Stimulated activated naive B cell treated with anti-CD40 and anti-IgM and Interleukin-4, amounts not matched to agents 10 μg/mL and 1 μg/mL and 100 μg/mL, for 72 hours (primary cell): ENCODE measurements around the gene RPP21.
"Not testable (repeated sequence)": the region's sequence is repeated elsewhere in the genome, so short reads cannot be mapped to it uniquely, and the experiment has no call there.

ENCODE experiments used
- ATAC-seq, 2 donors: fragments of 150-1000 bp; cut with Tn5 transposase; replicated peaks; 2 replicates each; pipeline ENCODE4 v1.10.0; 2021; ENCODE audit warnings: moderate library complexity in 1 of 2
- DNase-seq: peaks from one replicate; pipeline ENCODE4 v3.0.0; 2021
- H3K27ac Mint-ChIP-seq: one replicate; pipeline ENCODE4 v1.8.0; 2022; ENCODE audit warnings: mild to moderate bottlenecking, mixed read lengths
- H3K27me3 Mint-ChIP-seq, 2 donors: one replicate each; pipeline ENCODE4 v1.8.0; 2022; ENCODE audit warnings: mixed read lengths in 2 of 2
- H3K36me3 Mint-ChIP-seq, 2 donors: one replicate each; pipeline ENCODE4 v1.8.0; 2022; ENCODE audit warnings: mixed read lengths in 2 of 2, mild to moderate bottlenecking in 1 of 2
- H3K4me1 Mint-ChIP-seq, 2 donors: one replicate each; pipeline ENCODE4 v1.8.0; 2022; ENCODE audit warnings: mixed read lengths in 2 of 2, mild to moderate bottlenecking in 1 of 2
- H3K4me3 Mint-ChIP-seq, 2 donors: one replicate each; pipeline ENCODE4 v1.8.0; 2022; ENCODE audit warnings: mild to moderate bottlenecking in 2 of 2, mixed read lengths in 2 of 2, moderate library complexity in 1 of 2
- H3K9me3 Mint-ChIP-seq, 2 donors: one replicate each; pipeline ENCODE4 v1.8.0; 2022; ENCODE audit warnings: mixed read lengths in 2 of 2, mild to moderate bottlenecking in 1 of 2

The RPP21 gene

GRCh38 chr6:30345852-30346251 lies 896 bp downstream of the RPP21 start:
- Mint-ChIP-seq H3K36me3 (peaks cover 22 to 41% of the 10 kb centered on the region in 2 donors), H3K4me1 (peaks cover 34 to 57% of the 10 kb centered on the region in 2 donors), H3K27me3 (no peaks in the 10 kb centered on the region), H3K4me3 (peak overlapping the region; percentile 90 to 92), H3K9me3 (no peaks in the 10 kb centered on the region), H3K27ac (no peak overlapping the region)
- DNase-seq (no peak), ATAC-seq (no peak)

- DNase-seq (no peak), ATAC-seq (peak in 1 of 2 donors; percentile 27)
- Mint-ChIP-seq H3K27me3 (peaks cover 0 to 8% of the 10 kb centered on the region in 2 donors), H3K9me3 (no peaks in the 10 kb centered on the region), H3K27ac (no peak overlapping the region), H3K4me3 (peak overlapping the region; percentile 64 to 71), H3K36me3 (peaks cover 19 to 22% of the 10 kb centered on the region in 2 donors), H3K4me1 (peaks cover 39 to 65% of the 10 kb centered on the region in 2 donors)
These were observed 4.0 kb downstream of the RPP21 start for GRCh38 chr6:30348957-30349356.

- Mint-ChIP-seq H3K4me1 (peaks cover 35 to 59% of the 10 kb centered on the region in 2 donors), H3K27ac (no peak overlapping the region), H3K4me3 (no peak overlapping the region), H3K27me3 (peaks cover under 1 to 11% of the 10 kb centered on the region in 2 donors), H3K9me3 (no peaks in the 10 kb centered on the region), H3K36me3 (peaks cover 16 to 20% of the 10 kb centered on the region in 2 donors)
- no peak for ATAC-seq
- no peak for DNase-seq
These were observed 4.6 kb downstream of the RPP21 start for GRCh38 chr6:30349421-30350177.

- H3K36me3 Mint-ChIP-seq, result peaks cover 16 to 20% of the 10 kb centered on the region in 2 donors
- no peak overlapping the region for H3K27ac Mint-ChIP-seq
- H3K27me3 Mint-ChIP-seq, result peaks cover 7 to 20% of the 10 kb centered on the region in 2 donors
- no peaks in the 10 kb centered on the region for H3K9me3 Mint-ChIP-seq
- peaks cover 32 to 54% of the 10 kb centered on the region in 2 donors for H3K4me1 Mint-ChIP-seq
- no peak for ATAC-seq
- H3K4me3 Mint-ChIP-seq, result no peak overlapping the region
- no peak for DNase-seq
These were observed 5.6 kb downstream of the RPP21 start for GRCh38 chr6:30350524-30350923.

GRCh38 chr6:30352550-30352949 lies 7.6 kb downstream of the RPP21 start:
- Mint-ChIP-seq H3K27me3 (peaks cover 7 to 31% of the 10 kb centered on the region in 2 donors), H3K4me3 (no peak overlapping the region), H3K36me3 (peaks cover 4 to 8% of the 10 kb centered on the region in 2 donors), H3K9me3 (no peaks in the 10 kb centered on the region), H3K27ac (no peak overlapping the region), H3K4me1 (peaks cover 24 to 47% of the 10 kb centered on the region in 2 donors)
- DNase-seq, result no peak
- no peak for ATAC-seq

- Mint-ChIP-seq H3K4me1 (peaks cover 14 to 27% of the 10 kb centered on the region in 2 donors), H3K27me3 (peaks cover 24 to 52% of the 10 kb centered on the region in 2 donors), H3K4me3 (no peak overlapping the region), H3K36me3 (peaks cover 0 to 1% of the 10 kb centered on the region in 2 donors), H3K27ac (no peak overlapping the region), H3K9me3 (no peaks in the 10 kb centered on the region)
- ATAC-seq (no peak), DNase-seq (no peak)
These were observed 10.3 kb downstream of the RPP21 start for GRCh38 chr6:30355281-30355680.

GRCh38 chr6:30356536-30356935 lies 11.6 kb downstream of the RPP21 start:
- peaks cover 34 to 64% of the 10 kb centered on the region in 2 donors for H3K27me3 Mint-ChIP-seq
- H3K36me3 Mint-ChIP-seq, result no peaks in the 10 kb centered on the region
- no peak overlapping the region for H3K27ac Mint-ChIP-seq
- no peak overlapping the region for H3K4me3 Mint-ChIP-seq
- DNase-seq (no peak), ATAC-seq (no peak)
- peaks cover 6 to 15% of the 10 kb centered on the region in 2 donors for H3K4me1 Mint-ChIP-seq
- H3K9me3 Mint-ChIP-seq, result no peaks in the 10 kb centered on the region

- Mint-ChIP-seq H3K4me1 (peaks cover 6 to 13% of the 10 kb centered on the region in 2 donors), H3K27me3 (peaks cover 43 to 73% of the 10 kb centered on the region in 2 donors), H3K36me3 (peaks cover 0 to 2% of the 10 kb centered on the region in 2 donors), H3K4me3 (peak overlapping the region; percentile 85 to 89), H3K27ac (no peak overlapping the region), H3K9me3 (peaks cover 3 to 4% of the 10 kb centered on the region in 2 donors)
- ATAC-seq, result peak; percentile 92 to 93
- DNase-seq, result peak; percentile 37
These were observed 13.0 kb downstream of the RPP21 start for GRCh38 chr6:30357678-30358540.

- H3K9me3 Mint-ChIP-seq, result peaks cover 3 to 4% of the 10 kb centered on the region in 2 donors
- H3K4me3 Mint-ChIP-seq, result no peak overlapping the region
- H3K27ac Mint-ChIP-seq, result no peak overlapping the region
- H3K27me3 Mint-ChIP-seq, result peaks cover 43 to 63% of the 10 kb centered on the region in 2 donors
- DNase-seq, result no peak
- no peak for ATAC-seq
- peaks cover 0 to 2% of the 10 kb centered on the region in 2 donors for H3K36me3 Mint-ChIP-seq
- peaks cover 6 to 13% of the 10 kb centered on the region in 2 donors for H3K4me1 Mint-ChIP-seq
These were observed 14.3 kb downstream of the RPP21 start for GRCh38 chr6:30359276-30359675.

- H3K9me3 Mint-ChIP-seq, result peaks cover 3 to 4% of the 10 kb centered on the region in 2 donors
- no peak for ATAC-seq
- DNase-seq, result no peak
These were observed 15.2 kb downstream of the RPP21 start for GRCh38 chr6:30360139-30360538.

GRCh38 chr6:30361661-30362060 lies 16.7 kb downstream of the RPP21 start:
- H3K36me3 Mint-ChIP-seq, result peaks cover 0 to 2% of the 10 kb centered on the region in 2 donors
- no peak for ATAC-seq
- H3K27me3 Mint-ChIP-seq, result peaks cover 57 to 69% of the 10 kb centered on the region in 2 donors
- H3K27ac Mint-ChIP-seq, result no peak overlapping the region
- no peak for DNase-seq
- peaks cover 6 to 13% of the 10 kb centered on the region in 2 donors for H3K4me1 Mint-ChIP-seq
- peaks cover 3 to 4% of the 10 kb centered on the region in 2 donors for H3K9me3 Mint-ChIP-seq
- H3K4me3 Mint-ChIP-seq, result no peak overlapping the region

More at GRCh38 chr6:30360139-30360538, 15.2 kb downstream of the RPP21 start:
- Mint-ChIP-seq H3K4me1 (peaks cover 6 to 13% of the 10 kb centered on the region in 2 donors), H3K4me3 (no peak overlapping the region), H3K36me3 (peaks cover 0 to 2% of the 10 kb centered on the region in 2 donors), H3K27me3 (peaks cover 43 to 60% of the 10 kb centered on the region in 2 donors), H3K27ac (no peak overlapping the region)

- Mint-ChIP-seq H3K27me3 (peaks cover 60 to 64% of the 10 kb centered on the region in 2 donors), H3K27ac (no peak overlapping the region), H3K4me1 (no peaks in the 10 kb centered on the region), H3K36me3 (peaks cover 0 to 2% of the 10 kb centered on the region in 2 donors), H3K4me3 (no peak overlapping the region), H3K9me3 (peaks cover 3 to 4% of the 10 kb centered on the region in 2 donors)
- ATAC-seq, result no peak
- no peak for DNase-seq
These were observed 18.5 kb downstream of the RPP21 start for GRCh38 chr6:30363459-30363858.

- ATAC-seq (peak in 1 of 2 donors; percentile 52), DNase-seq (no peak)
- no peaks in the 10 kb centered on the region for H3K4me1 Mint-ChIP-seq
- peaks cover 61 to 68% of the 10 kb centered on the region in 2 donors for H3K27me3 Mint-ChIP-seq
- no peak overlapping the region for H3K27ac Mint-ChIP-seq
- peaks cover 0 to 2% of the 10 kb centered on the region in 2 donors for H3K36me3 Mint-ChIP-seq
- peaks cover 3 to 4% of the 10 kb centered on the region in 2 donors for H3K9me3 Mint-ChIP-seq
- no peak overlapping the region for H3K4me3 Mint-ChIP-seq
These were observed 19.6 kb downstream of the RPP21 start for GRCh38 chr6:30364591-30364990.

- not testable (repeated sequence) for H3K4me3 Mint-ChIP-seq, DNase-seq, H3K4me1 Mint-ChIP-seq, H3K36me3 Mint-ChIP-seq, H3K27ac Mint-ChIP-seq, H3K9me3 Mint-ChIP-seq, ATAC-seq
- peaks cover 50 to 59% of the 10 kb centered on the region in 2 donors for H3K27me3 Mint-ChIP-seq
These were observed 24.3 kb downstream of the RPP21 start for GRCh38 chr6:30369280-30369679.
